ENCODE data around the gene GPBP1L1.
"Not testable (repeated sequence)": the region's sequence is repeated elsewhere in the genome, so short reads cannot be mapped to it uniquely, and the experiment has no call there.

- not testable (repeated sequence) for TF ChIP-seq CTCF, POLR2A, EP300 (IDR thresholded peaks at IDR 0.05)
These were observed 39.7 kb upstream of the GPBP1L1 start for GRCh38 chr1:45726007-45726406.
